ENCODE results near the gene AMER3. TPM values are rescaled to one million over a fixed set of nuclear protein-coding genes. Genes with fewer than 3 reads are reported as not detected.

The AMER3 gene
- total and polyA plus RNA-seq, 4 donors, result not detected

DNA sequence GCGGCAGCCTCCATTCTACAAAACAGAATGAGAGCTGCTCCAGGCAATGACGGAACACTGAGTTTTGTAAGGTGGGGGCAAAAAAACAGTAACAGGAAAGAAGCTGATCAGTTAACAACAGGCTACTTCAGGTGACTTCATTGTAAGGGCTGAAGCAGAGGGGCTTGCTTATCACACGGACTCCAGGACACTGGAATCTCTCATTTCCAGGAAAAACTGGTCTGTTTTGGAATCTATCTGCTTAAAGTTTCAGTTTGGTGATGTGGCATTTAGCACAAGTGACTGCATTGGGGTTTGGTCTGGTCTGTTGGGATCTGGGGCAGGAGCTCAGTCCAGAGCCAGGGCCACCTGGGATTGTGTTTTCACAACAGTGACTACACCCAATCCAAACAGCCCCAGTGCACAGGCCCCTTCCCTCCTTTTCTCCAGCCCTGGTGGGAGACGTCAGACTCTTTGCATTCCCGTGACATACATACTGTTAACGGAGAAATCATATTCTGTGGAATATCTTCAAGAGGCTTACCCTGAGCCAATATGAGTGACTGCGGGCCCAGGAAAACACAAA, 14.1 kb downstream of the AMER3 start:
- TF ChIP-seq CTCF (IDR thresholded peaks at IDR 0.05; ENCODE audit: low read depth, low read length, missing input control) (no peak), SP1 (IDR thresholded peaks at IDR 0.05) (no peak), FOXA2 (IDR thresholded peaks at IDR 0.05) (no peak), ZBTB33 (IDR thresholded peaks at IDR 0.05) (no peak), EGR1 (IDR thresholded peaks at IDR 0.05; ENCODE audit: low read depth in 2 of 2) (no peak), RXRA (IDR thresholded peaks at IDR 0.05) (no peak)
- Histone ChIP-seq H3K27ac (ENCODE audit: low read depth in 1 of 2, low read length in 2 of 2) (no peak overlapping the region), H3K27me3 (ENCODE audit: control insufficient read depth in 4 of 4, insufficient read depth in 4 of 4, low read length in 3 of 4) (no peaks in the 10 kb centered on the region), H3K4me3 (ENCODE audit: low read depth in 1 of 3, low read length in 3 of 3) (no peak overlapping the region), H3K36me3 (ENCODE audit: control insufficient read depth in 4 of 4, insufficient read depth in 3 of 4, low read depth in 1 of 4, low read length in 3 of 4) (no peaks in the 10 kb centered on the region), H3K9ac (ENCODE audit: low read depth in 1 of 2, low read length in 2 of 2) (no peak overlapping the region), H3K9me3 (ENCODE audit: control insufficient read depth in 4 of 4, low read length in 3 of 4) (peaks cover 0 to 1% (median 0%) of the 10 kb centered on the region in 4 donors), H3K4me1 (ENCODE audit: control insufficient read depth in 4 of 4, insufficient read depth in 4 of 4, low read length in 3 of 4) (no peaks in the 10 kb centered on the region)
- WGBS, result 74% methylated on average over 7 of the region's 7 CpGs
- no peak for DNase-seq (ENCODE audit: low spot score)

GRCh38 chr2:130776550-130776949, 21.2 kb downstream of the AMER3 start:
- H3K9me3 ChIP-seq (ENCODE audit: control insufficient read depth in 4 of 4, low read length in 3 of 4), result peaks cover 0 to 1% (median 0%) of the 10 kb centered on the region in 4 donors
- no peaks in the 10 kb centered on the region for H3K4me1 ChIP-seq (ENCODE audit: control insufficient read depth in 4 of 4, insufficient read depth in 4 of 4, low read length in 3 of 4)
- no peak overlapping the region for H3K27ac ChIP-seq (ENCODE audit: low read depth in 1 of 2, low read length in 2 of 2)
- no peaks in the 10 kb centered on the region for H3K27me3 ChIP-seq (ENCODE audit: control insufficient read depth in 4 of 4, insufficient read depth in 4 of 4, low read length in 3 of 4)
- no peak overlapping the region for H3K9ac ChIP-seq (ENCODE audit: low read depth in 1 of 2, low read length in 2 of 2)
- WGBS, result 47% methylated on average over 4 of the region's 4 CpGs
- H3K4me3 ChIP-seq (ENCODE audit: low read depth in 1 of 3, low read length in 3 of 3), result no peak overlapping the region
- TF ChIP-seq FOXA1 (IDR thresholded peaks at IDR 0.05), result no peak
- TF ChIP-seq FOXA2 (IDR thresholded peaks at IDR 0.05), result no peak
- TF ChIP-seq ZBTB33 (IDR thresholded peaks at IDR 0.05), result no peak
- TF ChIP-seq CTCF (IDR thresholded peaks at IDR 0.05; ENCODE audit: low read depth, low read length, missing input control), result no peak
- TF ChIP-seq RXRA (IDR thresholded peaks at IDR 0.05), result no peak
- no peak for TF ChIP-seq ATF3 (IDR thresholded peaks at IDR 0.05)
- no peak for TF ChIP-seq HNF4A (conservative IDR thresholded peaks at IDR 0.05)
- no peak for TF ChIP-seq GABPA (IDR thresholded peaks at IDR 0.05 in 1 of 2, conservative IDR thresholded peaks at IDR 0.05 in 1 of 2)
- TF ChIP-seq EGR1 (IDR thresholded peaks at IDR 0.05; ENCODE audit: low read depth in 2 of 2), result no peak
- no peak for TF ChIP-seq JUND (IDR thresholded peaks at IDR 0.05)
- TF ChIP-seq REST (IDR thresholded peaks at IDR 0.05), result no peak
- no peak for DNase-seq (ENCODE audit: low spot score)
- no peaks in the 10 kb centered on the region for H3K36me3 ChIP-seq (ENCODE audit: control insufficient read depth in 4 of 4, insufficient read depth in 3 of 4, low read depth in 1 of 4, low read length in 3 of 4)

Data from liver (tissue), 9 donors.